ENCODE measurements around the gene KRT83. TPM values are rescaled to one million over a fixed set of nuclear protein-coding genes. Genes with fewer than 3 reads are reported as not detected.

KRT83 gene
- polyA plus RNA-seq, 1 donor (not counting 4 experiments of a cell fraction or from before 2014, with no cell fraction given): not detected

GRCh38 chr12:52274521-52275120 is 46.6 kb downstream of the KRT83 start, which contains the start of gene KRT86:
KRT86 (plus strand) TSS chr12:52274645; CDS start chr12:52301917, 27,272 bp downstream.
- DNase-seq (ENCODE audit: low read depth, low spot score): no peak
- H3K9me1 ChIP-seq (ENCODE audit: control insufficient read depth, extremely low read depth, insufficient read depth, low read length): no peaks in the 10 kb centered on the region

GRCh38 chr12:52271158-52271557 is 50.0 kb downstream of the KRT83 start:
- no peaks in the 10 kb centered on the region for H3K9me1 ChIP-seq (ENCODE audit: control insufficient read depth, extremely low read depth, insufficient read depth, low read length)
- peaks cover 7% of the 10 kb centered on the region for H3K4me1 ChIP-seq (ENCODE audit: control insufficient read depth, extremely low read depth, insufficient read depth, low read length)
- H3K9me3 ChIP-seq (ENCODE audit: control insufficient read depth, low read depth, low read length): no peaks in the 10 kb centered on the region
- no peak overlapping the region for H3K27ac ChIP-seq (ENCODE audit: control insufficient read depth, insufficient read depth, low read length)
- dilution Hi-C loops (cut with MboI; ENCODE audit: extremely low pct_ligation_motif_present, low sequenced_read_pairs): no loop called here
- H3K27me3 ChIP-seq (ENCODE audit: control insufficient read depth, extremely low read depth, insufficient read depth, low read length): no peaks in the 10 kb centered on the region
- no peak for DNase-seq (ENCODE audit: low read depth, low spot score)
- no peaks in the 10 kb centered on the region for H4K20me1 ChIP-seq (ENCODE audit: control insufficient read depth, extremely low read depth, insufficient read depth, low read length)
- H3K36me3 ChIP-seq (ENCODE audit: control insufficient read depth in 2 of 2, extremely low read depth in 1 of 2, insufficient read depth in 2 of 2, low read length in 2 of 2): no peaks in the 10 kb centered on the region
- H3K9ac ChIP-seq (ENCODE audit: control insufficient read depth, extremely low read depth, insufficient read depth, low read length): no peak overlapping the region
- H2AFZ ChIP-seq (ENCODE audit: control insufficient read depth, low read length): no peak overlapping the region
- no peaks in the 10 kb centered on the region for H3K79me2 ChIP-seq (ENCODE audit: control insufficient read depth, insufficient read depth, low read length)
- no peak for FAIRE-seq
- no peak overlapping the region for H3K4me3 ChIP-seq (ENCODE audit: control insufficient read depth in 2 of 3, extremely low read depth in 1 of 3, insufficient read depth in 2 of 3, low read depth in 1 of 3, low read length in 3 of 3)
- no peak overlapping the region for H3K4me2 ChIP-seq (ENCODE audit: control insufficient read depth, extremely low read depth, insufficient read depth, low read depth, low read length)
- TF ChIP-seq EZH2 (IDR thresholded peaks at IDR 0.05; ENCODE audit: low read length): no peak
- TF ChIP-seq, protein P1, sequence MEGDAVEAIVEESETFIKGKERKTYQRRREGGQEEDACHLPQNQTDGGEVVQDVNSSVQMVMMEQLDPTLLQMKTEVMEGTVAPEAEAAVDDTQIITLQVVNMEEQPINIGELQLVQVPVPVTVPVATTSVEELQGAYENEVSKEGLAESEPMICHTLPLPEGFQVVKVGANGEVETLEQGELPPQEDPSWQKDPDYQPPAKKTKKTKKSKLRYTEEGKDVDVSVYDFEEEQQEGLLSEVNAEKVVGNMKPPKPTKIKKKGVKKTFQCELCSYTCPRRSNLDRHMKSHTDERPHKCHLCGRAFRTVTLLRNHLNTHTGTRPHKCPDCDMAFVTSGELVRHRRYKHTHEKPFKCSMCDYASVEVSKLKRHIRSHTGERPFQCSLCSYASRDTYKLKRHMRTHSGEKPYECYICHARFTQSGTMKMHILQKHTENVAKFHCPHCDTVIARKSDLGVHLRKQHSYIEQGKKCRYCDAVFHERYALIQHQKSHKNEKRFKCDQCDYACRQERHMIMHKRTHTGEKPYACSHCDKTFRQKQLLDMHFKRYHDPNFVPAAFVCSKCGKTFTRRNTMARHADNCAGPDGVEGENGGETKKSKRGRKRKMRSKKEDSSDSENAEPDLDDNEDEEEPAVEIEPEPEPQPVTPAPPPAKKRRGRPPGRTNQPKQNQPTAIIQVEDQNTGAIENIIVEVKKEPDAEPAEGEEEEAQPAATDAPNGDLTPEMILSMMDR (optimal IDR thresholded peaks at IDR 0.05 in 1 of 3, IDR thresholded peaks at IDR 0.05 in 1 of 3, conservative IDR thresholded peaks at IDR 0.05 in 1 of 3; ENCODE audit: extremely low read depth in 1 of 3, insufficient read depth in 2 of 3, low read length in 3 of 3): no peak

More at GRCh38 chr12:52274521-52275120, 46.6 kb downstream of the KRT83 start, which contains the start of gene KRT86:
- no peak within 1 kb of the TSS for H3K9ac ChIP-seq (ENCODE audit: control insufficient read depth, extremely low read depth, insufficient read depth, low read length)
- no peaks in the 10 kb centered on the region for H4K20me1 ChIP-seq (ENCODE audit: control insufficient read depth, extremely low read depth, insufficient read depth, low read length)
- no peaks in the 10 kb centered on the region for H3K9me3 ChIP-seq (ENCODE audit: control insufficient read depth, low read depth, low read length)
- H3K4me3 ChIP-seq (ENCODE audit: control insufficient read depth in 2 of 3, extremely low read depth in 1 of 3, insufficient read depth in 2 of 3, low read depth in 1 of 3, low read length in 3 of 3): no peak within 1 kb of the TSS
- dilution Hi-C loops (cut with MboI; ENCODE audit: extremely low pct_ligation_motif_present, low sequenced_read_pairs): no loop called here
- H3K36me3 ChIP-seq (ENCODE audit: control insufficient read depth in 2 of 2, extremely low read depth in 1 of 2, insufficient read depth in 2 of 2, low read length in 2 of 2): no peaks in the 10 kb centered on the region
- H3K79me2 ChIP-seq (ENCODE audit: control insufficient read depth, insufficient read depth, low read length): no peaks in the 10 kb centered on the region
- H3K27me3 ChIP-seq (ENCODE audit: control insufficient read depth, extremely low read depth, insufficient read depth, low read length): no peaks in the 10 kb centered on the region
- H3K4me1 ChIP-seq (ENCODE audit: control insufficient read depth, extremely low read depth, insufficient read depth, low read length): peaks cover 14% of the 10 kb centered on the region
- H2AFZ ChIP-seq (ENCODE audit: control insufficient read depth, low read length): no peak within 1 kb of the TSS
- TF ChIP-seq EZH2 (IDR thresholded peaks at IDR 0.05; ENCODE audit: low read length): no peak
- TF ChIP-seq, protein P1 (optimal IDR thresholded peaks at IDR 0.05 in 1 of 3, IDR thresholded peaks at IDR 0.05 in 1 of 3, conservative IDR thresholded peaks at IDR 0.05 in 1 of 3; ENCODE audit: extremely low read depth in 1 of 3, insufficient read depth in 2 of 3, low read length in 3 of 3): no peak
- no peak within 1 kb of the TSS for H3K4me2 ChIP-seq (ENCODE audit: control insufficient read depth, extremely low read depth, insufficient read depth, low read depth, low read length)
- no peak within 1 kb of the TSS for H3K27ac ChIP-seq (ENCODE audit: control insufficient read depth, insufficient read depth, low read length)
- FAIRE-seq: no peak
